GM18507 (cell line): ENCODE data around the gene GRIA4.

Experiments used
- DNase-seq: peaks from one replicate; pipeline ENCODE4 v3.0.0; 2011; ENCODE audit warnings: low read depth; ENCODE audit not compliant: insufficient read length; ENCODE audit errors: extremely low spot score
- FAIRE-seq: peaks from 2 replicates; lab custom pipeline; 2011; peaks lifted over from hg19 to GRCh38; lab: Jason Lieb, UNC

Gene GRIA4

GRCh38 chr11:105705786-105706530, 96.1 kb downstream of the GRIA4 start:
- FAIRE-seq: no peak
- DNase-seq: no peak

- FAIRE-seq (no peak), DNase-seq (no peak)
Measured at GRCh38 chr11:105713106-105713505, 103.2 kb downstream of the GRIA4 start.

DNA sequence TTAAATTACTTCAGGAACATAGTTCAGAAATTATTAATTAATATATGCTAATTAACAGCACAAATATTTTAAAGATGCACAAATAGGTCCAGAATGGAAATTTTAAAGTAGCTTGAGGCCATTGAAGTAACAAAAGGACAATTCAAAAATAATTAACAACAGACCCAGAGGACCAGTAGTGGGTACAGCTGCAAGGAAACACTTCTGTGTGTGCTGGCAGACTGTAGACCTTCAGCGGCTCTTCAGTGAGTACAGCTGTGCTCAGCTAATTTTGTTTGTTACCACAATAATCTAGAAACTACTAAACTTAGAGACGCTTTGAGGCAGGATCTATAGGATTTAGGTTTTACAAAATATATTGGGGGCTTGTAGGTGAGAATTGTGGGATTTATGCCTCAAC, 103.8 kb downstream of the GRIA4 start:
- no peak for FAIRE-seq
- no peak for DNase-seq

DNA sequence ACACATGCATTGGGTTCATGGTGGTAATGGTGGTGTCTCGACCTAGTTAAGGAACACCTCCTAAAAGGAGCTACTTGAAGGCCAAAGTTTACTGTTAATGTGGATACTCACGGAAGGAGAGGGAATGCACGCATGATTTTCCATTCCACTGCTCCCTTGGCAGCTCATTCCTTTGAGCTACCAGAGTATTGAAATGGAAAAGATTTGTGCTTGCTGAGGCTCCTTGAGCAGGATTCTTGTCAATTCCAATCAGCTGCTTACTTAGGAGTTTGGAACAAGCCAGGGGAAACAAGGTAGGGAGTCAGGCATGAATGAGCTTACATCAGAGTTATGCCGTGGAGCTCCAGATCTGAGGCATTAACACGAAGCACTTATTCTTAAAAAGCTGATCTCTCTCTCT, 108.8 kb downstream of the GRIA4 start:
- no peak for FAIRE-seq

DNA sequence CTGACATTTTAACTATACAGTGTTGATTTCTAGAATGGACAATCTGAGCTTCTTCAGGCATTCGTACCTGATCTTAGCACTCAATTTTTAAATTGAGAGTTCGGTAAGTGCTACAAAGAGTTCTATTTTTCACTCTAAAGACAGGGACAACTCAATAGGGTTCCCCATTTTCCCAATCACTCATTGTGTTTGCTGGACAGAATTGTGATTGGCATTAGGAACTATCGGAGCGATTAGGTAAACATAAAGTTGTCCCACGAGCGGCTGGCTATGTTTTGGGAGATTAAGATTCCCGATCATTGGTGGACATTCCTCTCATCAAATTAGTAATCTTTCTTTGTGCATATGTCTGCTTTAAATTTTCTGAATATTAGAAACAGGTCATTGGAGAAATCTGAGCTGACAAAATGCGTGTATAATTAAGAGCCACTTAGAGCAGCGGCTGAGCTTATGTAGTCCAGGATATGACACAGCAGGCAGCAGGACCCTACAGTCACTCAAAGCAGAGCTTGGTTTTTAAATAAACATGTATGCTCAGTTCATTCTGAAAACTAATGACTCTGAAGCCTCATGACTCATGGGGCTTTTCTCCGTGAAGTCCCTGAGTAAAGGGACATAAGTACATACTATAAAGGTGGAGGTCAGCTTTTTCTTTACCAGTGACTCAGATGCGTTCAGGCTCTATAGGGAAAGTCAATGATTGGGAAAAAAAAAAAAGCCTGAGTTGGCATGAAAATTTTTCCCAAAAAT, 109.4 kb downstream of the GRIA4 start:
- DNase-seq (no peak), FAIRE-seq (no peak)

More for the DNA sequence above, 108.8 kb downstream of the GRIA4 start:
- DNase-seq: no peak

GRCh38 chr11:105720096-105720495, 110.2 kb downstream of the GRIA4 start:
- DNase-seq (no peak), FAIRE-seq (no peak)

- no peak for DNase-seq
- FAIRE-seq: no peak
Measured at GRCh38 chr11:105723269-105723668, 113.4 kb downstream of the GRIA4 start.

DNA sequence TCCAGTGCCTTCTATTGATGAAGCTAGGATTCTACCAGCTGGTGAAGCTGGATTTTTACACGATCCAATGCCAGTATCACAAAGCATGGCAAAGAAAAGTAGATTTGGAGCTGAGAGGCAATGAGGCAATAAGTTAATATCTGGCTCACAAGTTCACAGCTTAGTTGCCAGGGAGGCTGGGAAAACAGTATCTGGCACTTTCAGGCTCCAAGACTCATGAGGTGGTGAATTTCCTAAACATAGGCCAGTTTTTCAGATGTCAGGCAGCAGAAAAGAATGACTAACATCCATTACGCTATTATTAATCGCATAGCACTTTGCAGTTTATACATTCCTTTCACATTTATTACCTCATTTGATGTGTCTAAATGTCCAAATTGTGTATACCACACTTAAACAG, 122.7 kb downstream of the GRIA4 start:
- DNase-seq: no peak
- no peak for FAIRE-seq

DNA sequence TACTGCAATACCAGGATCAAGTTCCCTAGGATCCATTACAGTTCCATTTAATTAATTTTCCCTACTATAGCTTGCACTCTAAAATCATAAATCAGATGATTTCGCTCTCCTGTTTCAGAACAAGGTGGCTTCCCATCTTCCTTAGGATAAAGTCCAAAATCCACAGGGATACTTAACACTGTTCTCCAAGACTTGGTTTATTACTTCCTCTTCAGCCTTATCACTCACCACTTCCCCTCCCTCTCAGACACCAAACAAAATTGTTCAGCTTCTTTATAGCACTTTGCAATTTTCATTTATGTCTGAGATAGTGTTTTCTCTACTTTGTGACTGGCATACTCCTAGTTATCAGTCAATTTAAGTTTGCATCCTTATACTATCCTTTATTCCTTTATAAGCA, 124.6 kb downstream of the GRIA4 start:
- FAIRE-seq (no peak), DNase-seq (no peak)

- DNase-seq: no peak
Measured at GRCh38 chr11:105738251-105738650, 128.4 kb downstream of the GRIA4 start.

GRCh38 chr11:105738986-105739795, 129.3 kb downstream of the GRIA4 start:
- DNase-seq (no peak), FAIRE-seq (no peak)

More at GRCh38 chr11:105738251-105738650, 128.4 kb downstream of the GRIA4 start:
- FAIRE-seq: no peak

DNA sequence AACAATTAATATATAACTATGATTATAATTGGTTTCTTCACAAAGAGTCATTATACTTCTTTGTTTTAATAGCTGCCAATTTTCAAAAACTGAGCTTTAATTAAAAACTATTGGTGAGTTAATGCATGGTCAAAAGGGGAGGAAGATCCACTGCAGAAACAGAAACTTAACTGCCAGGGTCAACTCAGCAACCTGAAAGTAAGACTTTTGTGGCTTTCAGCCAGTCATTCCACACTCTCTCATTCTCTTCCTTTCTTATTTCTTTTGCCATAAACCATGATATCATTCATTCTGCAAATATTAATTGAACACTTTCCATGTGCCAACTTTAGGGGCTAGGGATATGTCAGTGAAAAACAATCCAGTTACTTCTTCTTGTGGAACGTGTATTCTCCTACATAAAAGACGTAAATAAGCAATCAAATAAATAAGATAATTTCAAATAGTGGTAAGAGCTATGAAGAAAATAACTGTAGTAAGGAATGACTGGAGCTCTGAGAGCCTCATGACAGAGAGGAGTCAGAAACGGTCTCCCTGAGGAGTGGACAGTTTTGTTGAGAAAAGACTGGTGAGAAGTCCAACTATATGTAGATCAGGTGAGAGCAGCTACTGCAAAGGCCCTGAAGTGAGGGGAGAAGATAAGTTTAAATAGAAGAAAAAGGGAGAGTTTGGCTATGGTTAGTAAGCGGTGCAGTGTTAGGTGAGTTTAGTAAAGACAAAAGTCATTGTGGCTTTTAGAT, 130.5 kb downstream of the GRIA4 start:
- no peak for FAIRE-seq

GRCh38 chr11:105741488-105742020, 131.7 kb downstream of the GRIA4 start:
- DNase-seq: no peak

More for the DNA sequence above, 130.5 kb downstream of the GRIA4 start:
- DNase-seq: no peak

GRCh38 chr11:105754260-105754659, 144.4 kb downstream of the GRIA4 start:
- DNase-seq (no peak), FAIRE-seq (no peak)

More at GRCh38 chr11:105741488-105742020, 131.7 kb downstream of the GRIA4 start:
- no peak for FAIRE-seq

GRCh38 chr11:105754716-105755115, 144.8 kb downstream of the GRIA4 start:
- FAIRE-seq (no peak), DNase-seq (no peak)

- FAIRE-seq: no peak
- DNase-seq: no peak
Measured at GRCh38 chr11:105757107-105757506, 147.2 kb downstream of the GRIA4 start.

DNA sequence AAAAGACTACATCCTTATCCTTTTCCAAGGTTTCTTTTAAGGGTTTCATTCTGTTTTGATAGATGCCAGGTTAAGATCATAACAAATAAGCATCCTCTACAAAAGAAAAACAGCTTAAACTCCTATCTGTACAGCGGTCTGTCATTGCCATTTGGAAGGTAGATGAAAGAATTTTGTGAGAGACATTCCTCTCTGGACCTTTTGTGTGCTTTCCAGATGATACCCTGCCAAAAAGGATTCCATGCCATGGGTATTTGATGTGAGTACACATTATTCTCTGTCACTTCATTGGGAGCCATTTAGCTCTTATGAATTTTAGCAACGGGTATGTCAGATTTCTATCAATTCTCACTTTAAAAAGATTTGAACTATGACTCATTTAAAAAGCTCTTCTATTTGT, 153.7 kb downstream of the GRIA4 start:
- no peak for FAIRE-seq
- no peak for DNase-seq

GRCh38 chr11:105767931-105768330, 158.1 kb downstream of the GRIA4 start:
- no peak for FAIRE-seq

DNA sequence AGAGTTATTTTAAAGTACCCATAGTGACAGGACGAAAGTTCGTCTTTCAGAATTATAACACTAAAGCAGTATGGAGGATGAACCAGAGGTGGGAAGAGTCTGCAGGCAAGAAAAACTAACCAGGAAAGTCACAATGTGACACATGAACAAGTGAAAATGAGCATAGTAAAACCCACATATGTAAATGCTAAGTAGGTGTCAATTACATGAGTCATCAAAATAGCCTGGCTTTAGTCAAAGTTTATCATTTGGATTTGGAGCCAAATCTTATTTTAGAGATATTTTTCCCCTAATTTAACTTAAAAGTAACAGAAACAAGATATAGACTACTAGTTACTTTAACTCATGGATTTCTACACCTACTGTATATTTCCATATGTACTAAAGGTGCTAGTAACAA, 159.8 kb downstream of the GRIA4 start:
- no peak for FAIRE-seq

More at GRCh38 chr11:105767931-105768330, 158.1 kb downstream of the GRIA4 start:
- no peak for DNase-seq

More for the DNA sequence above, 159.8 kb downstream of the GRIA4 start:
- no peak for DNase-seq
